ENCODE data around the gene MED25. TPM values are rescaled to one million over a fixed set of nuclear protein-coding genes. Genes with fewer than 3 reads are reported as not detected.

MED25 gene
- total and polyA plus RNA-seq, 2 of the 8 experiments (the other 6 are each of a cell fraction or from before 2014, with no cell fraction given) = 21.6 to 71.4 TPM

DNA sequence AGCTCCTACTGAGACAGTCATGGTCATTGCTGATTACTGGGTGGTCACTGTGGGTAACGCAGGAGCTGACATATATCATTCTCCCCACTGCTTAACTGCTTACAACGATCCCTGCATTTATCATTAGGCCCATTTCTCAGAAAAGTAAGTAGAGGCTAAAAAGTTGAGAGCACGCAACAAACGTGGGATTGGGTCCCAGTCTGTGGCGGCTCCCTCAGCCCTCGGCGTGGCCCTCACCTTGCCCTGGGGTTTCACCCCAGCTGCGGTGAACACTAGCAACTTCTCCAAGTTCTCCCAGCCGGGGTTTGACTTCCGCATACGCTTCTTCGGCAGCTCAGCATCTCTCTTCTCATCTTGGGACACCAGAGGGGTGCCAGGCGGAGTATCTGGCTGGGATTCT lies 46.8 kb downstream of the MED25 start:
- no peak overlapping the region for H3K23ac ChIP-seq (ENCODE audit: insufficient read length)
- no peak for DNase-seq (ENCODE audit: low read depth in 1 of 2, low spot score in 2 of 2)
- ChIA-PET POLR2A (ENCODE audit: partially characterized antibody) (interaction anchor here (0.7 to 12.4 kb wide), 11 partner anchors 11 to 174 kb away, joined by 3 to 247 read pairs (median 4); partner anchors contain the start of genes AKT1S1, ATF5, CPT1C and FUZ), CTCF (ENCODE audit: partially characterized antibody) (interaction anchor here (0.7 to 3.4 kb wide), 7 partner anchors 11 to 181 kb away, joined by 3 to 13 read pairs (median 4); partner anchors contain the start of gene FUZ)
- no peak overlapping the region for H4K5ac ChIP-seq (ENCODE audit: insufficient read length, low read depth, low read length)
- H3K4me2 ChIP-seq (ENCODE audit: insufficient read depth in 1 of 2, low read depth in 2 of 2, low read length in 2 of 2) = peak overlapping the region in 1 of 2 experiments; percentile 93; a peak in 2 of 4 replicates
- no peak overlapping the region for H2BK20ac ChIP-seq (ENCODE audit: low read length)
- FAIRE-seq = no peak
- no peak overlapping the region for H2BK120ac ChIP-seq (replicated peaks; ENCODE audit: low read depth, low read length)
- no peaks in the 10 kb centered on the region for H3K9me3 ChIP-seq (ENCODE audit: insufficient read depth in 2 of 2, low read depth in 1 of 2, low read length in 1 of 2)
- H3K79me1 ChIP-seq (ENCODE audit: low read depth, low read length) = peaks cover 12% of the 10 kb centered on the region
- no peak overlapping the region for H2AK5ac ChIP-seq (ENCODE audit: low read depth, low read length)
- H4K8ac ChIP-seq (ENCODE audit: extremely low read depth, insufficient read depth, low read length) = no peak overlapping the region
- no peak overlapping the region for H2AFZ ChIP-seq (ENCODE audit: low read length)
- no peak overlapping the region for H3K4ac ChIP-seq (replicated peaks; ENCODE audit: insufficient read length, low read depth, low read length)
- H3K79me2 ChIP-seq (ENCODE audit: control insufficient read depth in 1 of 2, insufficient read depth in 2 of 2, low read length in 2 of 2) = peaks cover 0 to 27% of the 10 kb centered on the region in 2 experiments; a peak in 2 of 4 replicates
- H3K18ac ChIP-seq (ENCODE audit: extremely low read depth, low read length) = no peak overlapping the region
- no peak overlapping the region for H3K4me3 ChIP-seq (ENCODE audit: extremely low read depth in 1 of 4, insufficient read depth in 2 of 4, low read depth in 3 of 4, low read length in 4 of 4)
- no peak overlapping the region for H3K9ac ChIP-seq (replicated peaks in 1 of 4; ENCODE audit: extremely low read depth in 1 of 4, low read depth in 3 of 4, low read length in 3 of 4)
- H4K20me1 ChIP-seq (replicated peaks in 1 of 2; ENCODE audit: control insufficient read depth in 1 of 2, insufficient read depth in 2 of 2, low read length in 2 of 2) = peaks cover 14 to 27% of the 10 kb centered on the region in 2 experiments
- no peak overlapping the region for H2BK5ac ChIP-seq (ENCODE audit: low read depth, low read length)
- no peak overlapping the region for H4K91ac ChIP-seq (replicated peaks; ENCODE audit: insufficient read length, low read length)
- H3K36me3 ChIP-seq (ENCODE audit: control insufficient read depth in 2 of 4, insufficient read depth in 4 of 4, low read length in 3 of 4) = peaks cover 16 to 42% (median 30%) of the 10 kb centered on the region in 4 experiments
- no peak overlapping the region for H3K14ac ChIP-seq (ENCODE audit: insufficient read length)
- peaks cover 0 to 16% (median 4%) of the 10 kb centered on the region in 4 experiments; a peak in 5 of 7 replicates for H3K4me1 ChIP-seq (replicated peaks in 1 of 4; ENCODE audit: control insufficient read depth in 3 of 4, insufficient read depth in 4 of 4, low read length in 3 of 4)
- H3K56ac ChIP-seq (replicated peaks; ENCODE audit: insufficient read length, low read depth, low read length) = no peak overlapping the region
- H3K27me3 ChIP-seq (replicated peaks in 1 of 4; ENCODE audit: control insufficient read depth in 3 of 4, extremely low read depth in 1 of 4, insufficient read depth in 3 of 4, low read length in 3 of 4) = no peaks in the 10 kb centered on the region
- peaks cover 10% of the 10 kb centered on the region for H3K23me2 ChIP-seq (ENCODE audit: low read depth, low read length)
- H2BK15ac ChIP-seq (ENCODE audit: low read length) = no peak overlapping the region
- H3K27ac ChIP-seq (ENCODE audit: low read depth, low read length) = no peak overlapping the region
- TF ChIP-seq KDM1A (IDR thresholded peaks at IDR 0.05; ENCODE audit: borderline replicate concordance, low read length) (peak; percentile 92), EP300 (IDR thresholded peaks at IDR 0.05; ENCODE audit: borderline replicate concordance in 1 of 2, low read depth in 2 of 2, low read length in 2 of 2) (no peak)
- no peak overlapping the region for H2BK12ac ChIP-seq (ENCODE audit: low read depth, low read length)
- 96% methylated on average over 13 of the region's 13 CpGs; no CpG with 5 or more reads in 1 of the 2 experiments for WGBS, 2 experiments (ENCODE audit: extremely low coverage in 1 of 2, insufficient coverage in 1 of 2, insufficient read length in 1 of 2, insufficient replicate concordance in 2 of 2, low coverage in 1 of 2, low lambda C conversion rate in 2 of 2, missing lambda C conversion rate in 1 of 2)
